H9 (cell line): ENCODE results near the gene PKP3. TPM values are rescaled to one million over a fixed set of nuclear protein-coding genes. Genes with fewer than 3 reads are reported as not detected.

Source experiments
- DNase-seq: peaks from one replicate; pipeline ENCODE4 v3.0.0-alpha.2; 2017
- H2AFZ ChIP-seq: one replicate; pipeline ENCODE4 v1.6.1; 2013; ENCODE audit warnings: mild to moderate bottlenecking, low read length, control low read depth, moderate library complexity
- H2AK5ac ChIP-seq: 2 replicates; pipeline ENCODE4 v1.6.1; 2013; ENCODE audit warnings: low read length, control low read depth, mixed read lengths; ENCODE audit not compliant: insufficient read length
- H2BK120ac ChIP-seq: one replicate; pipeline ENCODE4 v1.6.1; 2013; ENCODE audit warnings: low read depth, mild to moderate bottlenecking, low read length, control low read depth, inconsistent platforms; ENCODE audit not compliant: poor library complexity, severe bottlenecking
- H2BK12ac ChIP-seq: 2 replicates; pipeline ENCODE4 v1.6.1; 2013; ENCODE audit warnings: low read length, control low read depth, mixed read lengths, low read depth; ENCODE audit not compliant: insufficient read length
- H2BK15ac ChIP-seq: 2 replicates; pipeline ENCODE4 v1.6.1; 2013; ENCODE audit warnings: low read depth, low read length, control low read depth
- H2BK20ac ChIP-seq: one replicate; pipeline ENCODE4 v1.6.1; 2013; ENCODE audit warnings: low read depth, mild to moderate bottlenecking, low read length, control low read depth, inconsistent platforms; ENCODE audit not compliant: poor library complexity, severe bottlenecking
- H2BK5ac ChIP-seq: 2 replicates; pipeline ENCODE4 v1.6.1; 2013; ENCODE audit warnings: low read length, control low read depth, mixed read lengths; ENCODE audit not compliant: insufficient read length
- H3K14ac ChIP-seq: 2 replicates; pipeline ENCODE4 v1.6.1; 2013; ENCODE audit warnings: low read length, control low read depth; ENCODE audit not compliant: insufficient read depth
- H3K18ac ChIP-seq: 2 replicates; pipeline ENCODE4 v1.6.1; 2013; ENCODE audit warnings: low read depth, mild to moderate bottlenecking, mixed read lengths, low read length, control low read depth; ENCODE audit not compliant: insufficient read length
- H3K23ac ChIP-seq: 2 replicates; pipeline ENCODE4 v1.6.1; 2013; ENCODE audit warnings: low read length, control low read depth, mixed read lengths, low read depth; ENCODE audit not compliant: insufficient read length
- H3K23me2 ChIP-seq: 2 replicates; pipeline ENCODE4 v1.6.1; 2013; ENCODE audit warnings: low read depth, mild to moderate bottlenecking, mixed read lengths, low read length, control low read depth; ENCODE audit not compliant: insufficient read length, poor library complexity, severe bottlenecking
- H3K27ac ChIP-seq: 2 replicates; pipeline ENCODE4 v1.5.1; 2013; ENCODE audit warnings: low read length, control low read depth, mixed read lengths, low read depth; ENCODE audit not compliant: insufficient read length
- H3K27me3 ChIP-seq: 2 replicates; pipeline ENCODE4 v1.6.1; 2013; ENCODE audit warnings: low read length, control low read depth, inconsistent platforms; ENCODE audit not compliant: insufficient read depth
- H3K4ac ChIP-seq: 2 replicates; pipeline ENCODE4 v1.6.1; 2013; ENCODE audit warnings: low read depth, mild to moderate bottlenecking, control low read depth, inconsistent platforms, low read length, moderate library complexity
- H3K4me1 ChIP-seq: 2 replicates; pipeline ENCODE4 v1.6.1; 2013; ENCODE audit warnings: low read length, control low read depth, inconsistent platforms; ENCODE audit not compliant: insufficient read depth
- H3K4me2 ChIP-seq: 2 replicates; pipeline ENCODE4 v1.6.1; 2013; ENCODE audit warnings: low read length, control low read depth, mixed read lengths; ENCODE audit not compliant: insufficient read length, insufficient read depth
- H3K56ac ChIP-seq: 2 replicates; pipeline ENCODE4 v1.6.1; 2013; ENCODE audit warnings: low read depth, mild to moderate bottlenecking, mixed read lengths, low read length, control low read depth; ENCODE audit not compliant: insufficient read length
- H3K79me1 ChIP-seq: 2 replicates; pipeline ENCODE4 v1.6.1; 2013; ENCODE audit warnings: low read depth, mild to moderate bottlenecking, moderate library complexity, low read length, control low read depth, inconsistent platforms; ENCODE audit not compliant: insufficient read depth, poor library complexity, severe bottlenecking
- H3K79me2 ChIP-seq: 2 replicates; pipeline ENCODE4 v1.6.1; 2013; ENCODE audit warnings: low read length, control low read depth, inconsistent platforms; ENCODE audit not compliant: insufficient read depth
- H3K9ac ChIP-seq: 2 replicates; pipeline ENCODE4 v1.6.1; 2013; ENCODE audit warnings: low read length, control low read depth, mixed read lengths; ENCODE audit not compliant: insufficient read length; ENCODE audit errors: extremely low read depth
- H3K9me3 ChIP-seq: one replicate; pipeline ENCODE4 v1.6.1; 2013; ENCODE audit warnings: low read depth, low read length, inconsistent platforms; ENCODE audit not compliant: control insufficient read depth
- H3T11ph ChIP-seq: one replicate; pipeline ENCODE4 v1.6.1; 2013; ENCODE audit warnings: mild to moderate bottlenecking, low read length, control low read depth, inconsistent platforms
- H4K20me1 ChIP-seq: one replicate; pipeline ENCODE4 v1.6.1; 2013; ENCODE audit not compliant: control insufficient read depth, insufficient read length, insufficient read depth
- H4K5ac ChIP-seq: 2 replicates; pipeline ENCODE4 v1.6.1; 2013; ENCODE audit warnings: low read depth, mild to moderate bottlenecking, mixed read lengths, low read length, control low read depth; ENCODE audit not compliant: insufficient read length
- H4K8ac ChIP-seq: replicated peaks from 2 replicates; pipeline ENCODE4 v1.6.1; 2013; ENCODE audit warnings: low read length, control low read depth, mixed read lengths, low read depth; ENCODE audit not compliant: insufficient read length
- H4K91ac ChIP-seq: 2 replicates; pipeline ENCODE4 v1.6.1; 2013; ENCODE audit warnings: low read depth, mild to moderate bottlenecking, moderate library complexity, mixed read lengths, low read length, control low read depth; ENCODE audit not compliant: insufficient read length
- H3K27ac Mint-ChIP-seq, 3 experiments: 2 replicates in 2 of 3; 3 replicates in 1 of 3; pipeline ENCODE4 v1.8.0; 2020 to 2021; ENCODE audit warnings: mixed read lengths in 3 of 3, mild to moderate bottlenecking in 1 of 3, moderate library complexity in 1 of 3
- H3K27me3 Mint-ChIP-seq: 2 replicates; pipeline ENCODE4 v1.8.0; 2021; ENCODE audit warnings: low read depth, mild to moderate bottlenecking, moderate library complexity, mixed read lengths
- H3K36me3 Mint-ChIP-seq, 3 experiments: 2 replicates in 2 of 3; 3 replicates in 1 of 3; pipeline ENCODE4 v1.8.0; 2020 to 2021; ENCODE audit warnings: low read depth in 3 of 3, mixed read lengths in 3 of 3; ENCODE audit not compliant: insufficient read depth in 1 of 3
- H3K4me1 Mint-ChIP-seq, 2 experiments: 2 replicates each; pipeline ENCODE4 v1.8.0; 2020; ENCODE audit warnings: mixed read lengths in 2 of 2
- H3K4me3 Mint-ChIP-seq, 2 experiments: 2 replicates in 1 of 2; 3 replicates in 1 of 2; pipeline ENCODE4 v1.8.0; 2020 to 2021; ENCODE audit warnings: mild to moderate bottlenecking in 2 of 2, mixed read lengths in 2 of 2, moderate library complexity in 1 of 2
- H3K9me3 Mint-ChIP-seq, 2 experiments: 2 replicates in 1 of 2; 3 replicates in 1 of 2; pipeline ENCODE4 v1.8.0; 2020; ENCODE audit warnings: mild to moderate bottlenecking in 2 of 2, mixed read lengths in 2 of 2, moderate library complexity in 1 of 2
- WGBS: extraction: QIAGEN DNeasy Blood & Tissue Kit; methylation state at CpG from one replicate; pipeline ENCODE4 v1.1.7; 2013; ENCODE audit warnings: missing lambda C conversion rate, low lambda C conversion rate, mixed read lengths; ENCODE audit not compliant: insufficient read length; ENCODE audit errors: extremely low coverage; 5-methylcytosine and 5-hydroxymethylcytosine counted together
- total RNA-seq: library from RNA; stranded (reverse); gene quantifications from 2 replicates; pipeline ENCODE4 v1.2.1, GENCODE V29; 2021
- TF ChIP-seq, protein P1 (sequence below): fragments of 200-600 bp; sonication (generic); conservative IDR thresholded peaks from 3 replicates; pipeline ENCODE4 v1.8.0; 2021; ENCODE audit warnings: antibody characterized with exemption, mild to moderate bottlenecking

The PKP3 gene
- total RNA-seq, 1 experiment from 2014 or later: 41.7 TPM

DNA sequence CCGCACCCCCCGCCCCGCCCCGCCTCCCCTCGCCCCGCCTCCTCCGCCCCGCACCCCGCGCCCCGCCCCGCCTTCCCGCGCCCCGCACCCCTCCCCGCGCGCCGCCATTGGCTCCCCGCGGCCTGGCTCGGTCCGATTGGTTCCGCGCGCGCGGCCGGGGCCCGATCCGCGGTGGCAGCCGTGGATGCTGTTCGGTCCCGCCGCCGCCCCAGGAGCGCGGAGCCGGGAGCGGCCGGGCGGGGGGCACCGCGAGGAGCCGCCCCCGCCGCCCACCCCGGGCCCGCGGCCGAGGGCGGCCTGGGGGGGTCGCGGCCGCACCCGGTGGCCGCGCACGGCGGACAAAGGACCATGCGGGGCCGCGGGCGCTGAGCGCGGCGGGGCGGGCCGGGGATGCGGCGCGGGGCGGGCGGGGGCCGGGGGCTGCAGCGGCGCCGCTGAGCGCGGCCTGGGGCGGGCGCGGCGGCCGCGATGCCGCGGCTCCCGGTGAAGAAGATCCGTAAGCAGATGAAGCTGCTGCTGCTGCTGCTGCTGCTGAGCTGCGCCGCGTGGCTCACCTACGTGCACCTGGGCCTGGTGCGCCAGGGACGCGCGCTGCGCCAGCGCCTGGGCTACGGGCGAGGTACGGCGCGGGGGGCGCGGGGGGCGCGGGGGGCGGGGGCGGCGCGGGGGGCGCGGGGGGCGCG is 24.5 kb upstream of the PKP3 start, which contains the start of gene B4GALNT4:
Gene B4GALNT4, plus strand, starts transcription at position 164 of the 683 bp plus-strand sequence. Its CDS starts 305 bp downstream, at position 469.
- H3K27me3 ChIP-seq: no peaks in the 10 kb centered on the region
- Mint-ChIP-seq H3K27ac (peak within 1 kb of the TSS; percentile 72 to 95 (median 94); a peak in 6 of 7 replicates), H3K36me3 (peaks cover 28 to 34% (median 29%) of the 10 kb centered on the region in 3 experiments), H3K27me3 (peaks cover 17% of the 10 kb centered on the region), H3K9me3 (peaks cover 0 to 4% of the 10 kb centered on the region in 2 experiments; a peak in 3 of 5 replicates), H3K4me1 (peaks cover 20 to 27% of the 10 kb centered on the region in 2 experiments), H3K4me3 (peak within 1 kb of the TSS; percentile 77 to 90)
- H4K5ac ChIP-seq: no peak within 1 kb of the TSS
- peak within 1 kb of the TSS; percentile 39 for H3K9ac ChIP-seq
- H3T11ph ChIP-seq: no peak within 1 kb of the TSS
- no peak within 1 kb of the TSS for H4K8ac ChIP-seq
- no peak within 1 kb of the TSS for H2BK120ac ChIP-seq
- H3K79me1 ChIP-seq: peaks cover 9% of the 10 kb centered on the region
- no peaks in the 10 kb centered on the region for H3K79me2 ChIP-seq
- H2AK5ac ChIP-seq: no peak within 1 kb of the TSS
- H3K27ac ChIP-seq: no peak within 1 kb of the TSS
- H3K23me2 ChIP-seq: no peaks in the 10 kb centered on the region
- H2BK12ac ChIP-seq: no peak within 1 kb of the TSS
- H3K4me2 ChIP-seq: peak within 1 kb of the TSS; percentile 69
- peak within 1 kb of the TSS; percentile 88; the same call in 1 of the 2 replicates for H3K14ac ChIP-seq
- H3K4me1 ChIP-seq: no peaks in the 10 kb centered on the region
- H3K56ac ChIP-seq: no peak within 1 kb of the TSS
- H2BK20ac ChIP-seq: peak within 1 kb of the TSS; percentile 76
- no peaks in the 10 kb centered on the region for H4K20me1 ChIP-seq
- no peak within 1 kb of the TSS for H2AFZ ChIP-seq
- peak within 1 kb of the TSS; percentile 92 for H3K18ac ChIP-seq
- WGBS: no CpG with 5 or more reads among the region's 118 CpGs
- H2BK15ac ChIP-seq: no peak within 1 kb of the TSS
- no peak within 1 kb of the TSS for H2BK5ac ChIP-seq
- no peak within 1 kb of the TSS for H4K91ac ChIP-seq
- no peak within 1 kb of the TSS for H3K23ac ChIP-seq
- H3K4ac ChIP-seq: no peak within 1 kb of the TSS
- TF ChIP-seq, protein P1, sequence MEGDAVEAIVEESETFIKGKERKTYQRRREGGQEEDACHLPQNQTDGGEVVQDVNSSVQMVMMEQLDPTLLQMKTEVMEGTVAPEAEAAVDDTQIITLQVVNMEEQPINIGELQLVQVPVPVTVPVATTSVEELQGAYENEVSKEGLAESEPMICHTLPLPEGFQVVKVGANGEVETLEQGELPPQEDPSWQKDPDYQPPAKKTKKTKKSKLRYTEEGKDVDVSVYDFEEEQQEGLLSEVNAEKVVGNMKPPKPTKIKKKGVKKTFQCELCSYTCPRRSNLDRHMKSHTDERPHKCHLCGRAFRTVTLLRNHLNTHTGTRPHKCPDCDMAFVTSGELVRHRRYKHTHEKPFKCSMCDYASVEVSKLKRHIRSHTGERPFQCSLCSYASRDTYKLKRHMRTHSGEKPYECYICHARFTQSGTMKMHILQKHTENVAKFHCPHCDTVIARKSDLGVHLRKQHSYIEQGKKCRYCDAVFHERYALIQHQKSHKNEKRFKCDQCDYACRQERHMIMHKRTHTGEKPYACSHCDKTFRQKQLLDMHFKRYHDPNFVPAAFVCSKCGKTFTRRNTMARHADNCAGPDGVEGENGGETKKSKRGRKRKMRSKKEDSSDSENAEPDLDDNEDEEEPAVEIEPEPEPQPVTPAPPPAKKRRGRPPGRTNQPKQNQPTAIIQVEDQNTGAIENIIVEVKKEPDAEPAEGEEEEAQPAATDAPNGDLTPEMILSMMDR: no peak
- no peak for DNase-seq
- no peaks in the 10 kb centered on the region for H3K9me3 ChIP-seq
